GM21447 (cell line): ENCODE data around the gene MAG.
"Not testable (repeated sequence)": the region's sequence is repeated elsewhere in the genome, so short reads cannot be mapped to it uniquely, and the experiment has no call there.

Source experiments
- ATAC-seq: cut with Tn5 transposase; IDR thresholded peaks from one replicate; pipeline ENCODE4 v1.9.1; 2021; ENCODE audit not compliant: unreplicated experiment

Gene MAG

DNA sequence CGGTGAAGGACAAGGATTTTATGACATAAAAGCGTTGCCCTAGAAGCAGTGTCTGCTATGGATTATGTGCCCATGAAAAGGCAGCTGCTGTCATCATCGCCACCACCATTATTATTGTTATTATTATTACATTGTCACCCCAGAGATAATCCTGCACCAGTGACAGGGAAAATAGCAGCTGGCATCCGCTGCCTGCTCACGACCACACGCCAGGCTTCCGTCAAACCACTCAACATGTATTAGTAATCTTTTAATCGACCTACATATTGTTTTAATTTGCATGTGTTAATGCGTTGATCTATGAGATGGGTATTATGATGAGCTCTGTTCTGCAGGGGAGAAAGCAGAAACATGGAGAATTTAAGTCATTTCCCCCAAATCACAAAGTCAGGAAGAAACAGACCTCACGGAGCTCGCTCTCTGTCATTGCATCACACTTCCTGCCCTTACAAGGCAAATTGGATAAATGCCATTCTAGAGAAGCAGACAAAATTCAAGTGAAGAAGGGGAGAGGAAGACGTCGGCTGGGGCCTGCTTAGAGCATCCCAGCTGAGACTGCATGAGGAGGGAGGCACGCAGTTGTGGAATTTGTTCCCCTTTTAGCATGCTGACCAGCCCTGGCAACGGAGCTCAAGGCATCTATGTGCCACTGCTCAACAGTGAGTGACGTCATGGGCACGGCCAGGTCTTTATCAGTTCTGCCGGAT lies 66.1 kb downstream of the MAG start, which contains the start of gene FFAR3:
Gene FFAR3 (plus strand): TSS at position 594 of the 707 bp plus-strand sequence. CDS start 431 bp downstream, outside the sequence.
- no peak for ATAC-seq

DNA sequence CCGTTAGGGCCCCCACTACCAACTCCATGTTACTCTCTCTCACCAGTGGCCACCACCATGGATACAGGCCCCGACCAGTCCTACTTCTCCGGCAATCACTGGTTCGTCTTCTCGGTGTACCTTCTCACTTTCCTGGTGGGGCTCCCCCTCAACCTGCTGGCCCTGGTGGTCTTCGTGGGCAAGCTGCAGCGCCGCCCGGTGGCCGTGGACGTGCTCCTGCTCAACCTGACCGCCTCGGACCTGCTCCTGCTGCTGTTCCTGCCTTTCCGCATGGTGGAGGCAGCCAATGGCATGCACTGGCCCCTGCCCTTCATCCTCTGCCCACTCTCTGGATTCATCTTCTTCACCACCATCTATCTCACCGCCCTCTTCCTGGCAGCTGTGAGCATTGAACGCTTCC lies 66.9 kb downstream of the MAG start:
- ATAC-seq, result not testable (repeated sequence)

DNA sequence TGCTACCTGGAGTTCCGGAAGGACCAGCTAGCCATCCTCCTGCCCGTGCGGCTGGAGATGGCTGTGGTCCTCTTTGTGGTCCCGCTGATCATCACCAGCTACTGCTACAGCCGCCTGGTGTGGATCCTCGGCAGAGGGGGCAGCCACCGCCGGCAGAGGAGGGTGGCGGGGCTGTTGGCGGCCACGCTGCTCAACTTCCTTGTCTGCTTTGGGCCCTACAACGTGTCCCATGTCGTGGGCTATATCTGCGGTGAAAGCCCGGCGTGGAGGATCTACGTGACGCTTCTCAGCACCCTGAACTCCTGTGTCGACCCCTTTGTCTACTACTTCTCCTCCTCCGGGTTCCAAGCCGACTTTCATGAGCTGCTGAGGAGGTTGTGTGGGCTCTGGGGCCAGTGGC lies 67.4 kb downstream of the MAG start:
- not testable (repeated sequence) for ATAC-seq

DNA sequence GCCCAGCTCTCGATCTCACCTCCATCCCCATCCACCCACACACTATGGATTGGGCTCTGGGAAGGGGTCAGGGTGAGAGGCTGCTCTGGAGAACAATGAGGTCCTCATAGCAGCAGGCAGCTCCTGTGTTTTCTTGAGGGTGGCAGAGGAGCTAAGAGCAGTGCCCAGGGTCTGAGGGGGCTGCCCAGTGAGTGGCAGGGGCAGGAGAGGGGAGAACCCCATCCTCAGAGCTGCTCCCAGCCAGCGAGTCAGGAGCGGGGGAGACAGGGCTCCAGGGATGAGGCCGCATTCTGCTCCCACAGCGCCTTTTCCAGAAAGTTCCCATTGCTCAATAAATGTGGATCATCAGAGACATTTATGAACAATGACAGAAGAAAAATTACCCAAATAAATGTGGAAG lies 68.1 kb downstream of the MAG start:
- not testable (repeated sequence) for ATAC-seq

DNA sequence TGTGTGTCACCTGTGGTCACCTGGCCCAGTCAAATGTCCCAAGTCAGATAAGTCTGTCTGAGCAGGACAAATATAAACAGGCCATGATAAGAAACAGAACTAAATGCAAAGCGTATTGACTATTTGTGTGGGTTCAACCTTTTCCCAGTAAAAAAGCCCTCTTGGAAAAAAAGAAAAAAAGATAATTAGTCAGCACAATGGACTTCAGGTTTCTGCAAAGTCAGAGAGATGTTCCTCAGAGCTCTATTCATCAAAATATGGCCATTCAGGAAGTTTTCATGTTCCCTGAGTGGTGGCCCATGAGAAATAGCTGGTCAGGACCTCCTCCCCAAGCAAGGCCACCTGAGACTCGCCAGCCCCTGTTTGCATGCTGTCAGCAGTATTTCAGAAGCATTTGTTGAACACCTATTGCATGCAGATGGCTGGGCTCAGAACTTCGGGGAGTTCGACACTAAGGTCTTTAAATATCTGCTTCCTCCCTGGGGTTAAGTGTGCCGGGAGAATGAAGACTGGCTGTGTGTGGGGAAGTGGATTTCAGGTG lies 69.0 kb downstream of the MAG start:
- no peak for ATAC-seq

DNA sequence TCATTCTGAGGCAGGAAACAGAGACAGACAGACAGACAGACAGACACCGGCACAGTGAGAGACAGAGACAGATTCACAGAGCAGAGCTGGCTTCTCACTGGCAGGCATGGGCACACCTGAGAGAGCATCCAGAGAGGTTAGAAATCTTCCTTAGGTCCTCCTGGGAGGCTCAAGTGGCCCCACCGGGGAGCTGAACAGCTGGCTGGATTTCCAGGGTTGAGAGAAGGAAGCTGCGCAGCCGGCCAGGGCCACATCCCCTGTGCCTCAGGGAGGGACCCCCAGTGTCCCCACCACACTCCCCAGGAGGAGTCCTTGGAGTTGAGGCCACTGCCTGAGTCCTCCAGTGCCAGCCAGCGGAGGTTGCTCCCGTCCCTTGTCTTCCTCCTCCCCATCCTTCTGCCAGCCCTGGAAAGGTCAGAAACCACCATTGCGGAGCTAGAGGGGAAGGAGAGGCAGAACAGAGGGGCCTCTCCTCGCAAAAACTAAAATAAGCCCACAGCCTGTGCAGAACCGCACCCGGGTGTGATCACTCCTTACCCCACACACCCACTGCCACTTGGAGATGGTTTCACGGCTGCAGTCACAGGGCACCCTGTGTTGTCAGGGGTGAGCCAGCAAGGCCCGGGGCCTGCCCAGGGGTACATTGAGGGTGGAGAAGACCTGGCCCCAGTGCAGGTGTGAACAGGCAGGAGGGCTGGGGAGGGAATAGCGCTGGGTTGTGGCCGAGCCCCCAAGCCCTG lies 70.5 kb downstream of the MAG start:
- no peak for ATAC-seq

DNA sequence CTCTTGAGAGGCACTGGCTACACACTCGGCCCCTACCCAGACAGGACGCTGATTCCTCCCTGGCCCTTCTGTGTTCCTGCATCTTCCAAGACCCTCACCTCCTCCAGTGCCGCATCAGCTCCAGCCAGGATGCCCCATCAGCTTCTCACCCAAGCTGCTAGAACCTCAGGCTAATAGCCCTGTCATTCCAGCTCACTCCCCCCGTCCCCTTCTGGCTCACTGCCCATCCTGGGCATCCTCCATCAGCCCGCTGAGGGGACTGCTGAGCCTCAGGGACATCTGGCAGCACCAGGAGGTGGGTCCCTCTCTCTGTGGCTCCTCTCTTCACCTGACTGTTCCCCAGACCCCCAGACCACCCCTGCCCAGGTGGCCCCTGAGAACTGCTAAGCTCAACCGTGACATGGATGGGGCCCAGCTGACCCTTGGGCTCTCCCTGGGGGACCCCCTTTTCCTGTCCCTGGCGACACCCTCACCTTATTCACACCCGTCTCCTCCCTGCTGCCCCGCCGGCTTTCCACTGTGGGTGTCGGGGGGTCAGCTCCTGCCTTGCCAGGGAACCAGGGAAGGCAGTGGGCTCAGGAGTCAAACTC lies 71.1 kb downstream of the MAG start:
- no peak for ATAC-seq
